ENCODE data around the gene FCGR3A.

The FCGR3A gene

DNA sequence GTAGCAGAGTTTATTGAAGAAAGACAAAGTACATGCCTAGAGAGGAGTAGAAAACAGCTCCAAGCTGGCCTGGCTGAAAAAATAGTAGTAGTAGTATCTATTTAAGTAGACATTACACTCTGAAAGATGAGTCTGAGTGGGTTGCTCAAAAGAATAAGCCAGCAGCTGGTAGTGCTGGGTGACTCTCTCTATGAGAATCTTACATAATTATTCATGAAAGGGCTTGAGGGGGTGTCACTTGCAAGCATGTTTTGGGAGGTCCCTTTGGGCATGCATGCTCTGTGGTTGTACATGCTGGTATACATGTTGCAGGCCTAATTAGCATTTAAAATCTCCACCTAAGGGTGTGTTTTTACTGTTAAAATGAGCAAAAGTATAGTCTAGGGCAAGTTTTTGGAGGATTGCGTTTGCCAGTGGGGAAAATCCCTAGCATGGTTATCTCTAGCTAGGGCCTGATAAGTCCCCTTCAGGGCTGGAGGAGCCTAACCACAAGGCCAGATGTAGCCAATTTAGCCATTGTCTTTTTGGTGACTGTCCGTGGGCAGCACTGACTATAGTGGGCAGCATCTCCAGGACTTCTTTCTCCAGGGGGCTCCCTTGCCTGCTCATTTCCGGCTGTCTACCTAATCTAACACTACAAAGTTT, 55.4 kb downstream of the FCGR3A start:
- no peak overlapping the region for H3K4me3 ChIP-seq (ENCODE audit: low read depth in 1 of 2, low read length in 1 of 2)
- no peaks in the 10 kb centered on the region for H3K27me3 ChIP-seq
- no peaks in the 10 kb centered on the region for H3K9me3 ChIP-seq
- no peak overlapping the region for H3K27ac ChIP-seq
- TF ChIP-seq CTCF (IDR thresholded peaks at IDR 0.05): no peak
- H3K36me3 ChIP-seq: no peaks in the 10 kb centered on the region
- H3K4me1 ChIP-seq (ENCODE audit: control insufficient read depth in 1 of 2, insufficient read depth in 1 of 2, low read depth in 1 of 2, low read length in 1 of 2): peaks cover 44 to 56% of the 10 kb centered on the region in 2 experiments

- H3K9me3 ChIP-seq: no peaks in the 10 kb centered on the region
- H3K36me3 ChIP-seq: no peaks in the 10 kb centered on the region
- no peak for TF ChIP-seq CTCF (IDR thresholded peaks at IDR 0.05)
- H3K4me3 ChIP-seq (ENCODE audit: low read depth in 1 of 2, low read length in 1 of 2): no peak overlapping the region
- peaks cover 34 to 49% of the 10 kb centered on the region in 2 experiments for H3K4me1 ChIP-seq (ENCODE audit: control insufficient read depth in 1 of 2, insufficient read depth in 1 of 2, low read depth in 1 of 2, low read length in 1 of 2)
- no peak overlapping the region for H3K27ac ChIP-seq
- no peaks in the 10 kb centered on the region for H3K27me3 ChIP-seq
These were observed 56.8 kb downstream of the FCGR3A start for GRCh38 chr1:161492827-161493226.

Data from neutrophil (primary cell).